Kidney glomerular epithelial cell (primary cell): Measurements from ENCODE around the gene RGS3.
A peak's percentile ranks its signal among the peaks of the same experiment; 100 is the strongest.

Experiments used
- DNase-seq: peaks from one replicate; lab custom pipeline; 2025; lab: John Stamatoyannopoulos, UW

RGS3 gene

DNA sequence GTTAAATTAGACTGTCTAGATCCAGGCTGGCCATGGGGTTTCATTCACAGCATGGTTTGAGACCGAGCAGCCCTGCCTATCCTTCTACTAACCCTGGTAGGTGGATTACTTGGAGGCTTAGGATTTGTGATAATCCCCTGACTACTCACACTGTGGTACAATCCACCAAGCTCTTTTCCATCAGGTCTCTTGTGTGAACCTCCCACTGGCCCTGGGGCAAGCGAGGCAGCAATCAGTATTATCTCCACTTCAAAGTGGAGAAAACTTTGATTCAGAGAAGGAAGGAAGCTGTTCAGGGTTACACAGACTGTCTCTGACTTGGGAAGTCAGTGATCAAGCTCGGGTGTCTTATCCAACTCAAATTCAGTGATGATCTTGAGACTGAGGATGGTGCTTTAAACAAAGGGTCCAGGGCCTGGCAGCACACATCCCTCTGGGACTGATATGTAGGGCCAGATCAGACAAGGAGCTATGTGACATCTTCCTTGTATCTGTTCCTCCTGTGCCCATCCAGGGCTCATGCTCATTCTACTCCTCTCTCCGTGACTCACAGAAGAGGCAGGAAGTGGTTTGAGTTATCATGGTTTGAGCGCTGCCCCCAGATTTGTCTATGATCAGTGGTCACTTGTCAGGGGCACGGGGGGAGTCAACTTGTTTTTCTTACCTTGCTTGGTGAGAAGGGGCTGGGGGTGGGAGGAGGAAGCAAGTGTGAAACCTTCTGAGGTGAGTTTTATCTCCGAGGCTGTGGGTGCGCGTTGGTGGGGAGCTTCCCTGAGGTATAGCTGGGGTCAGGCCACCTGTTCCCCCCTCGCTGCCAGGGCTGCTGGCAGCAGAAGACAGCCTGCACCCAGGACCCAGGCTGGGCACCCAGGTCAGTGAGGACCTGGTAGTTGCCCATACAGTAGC, 48.6 kb downstream of the RGS3 start:
- DNase-seq = peak; percentile 49

DNA sequence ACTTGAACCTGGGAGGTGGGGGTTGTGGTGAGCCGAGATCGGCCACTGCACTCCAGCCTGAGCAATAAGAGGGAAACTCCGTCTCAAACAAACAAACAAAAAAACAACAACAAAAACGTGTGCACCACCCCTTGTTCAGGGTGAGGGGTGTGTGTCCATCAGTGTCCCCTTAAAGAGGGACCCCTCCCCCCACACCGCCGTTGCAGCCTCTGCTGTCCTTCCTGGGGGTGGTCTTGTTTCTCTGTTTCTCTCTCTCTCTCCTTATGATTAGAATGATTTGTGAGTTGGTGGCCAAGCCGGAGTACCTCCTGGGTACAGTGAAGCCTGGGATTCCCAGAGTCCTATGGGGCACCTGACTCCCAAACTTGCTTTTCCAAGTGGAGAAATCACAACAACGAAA, 49.6 kb downstream of the RGS3 start:
- no peak for DNase-seq

DNA sequence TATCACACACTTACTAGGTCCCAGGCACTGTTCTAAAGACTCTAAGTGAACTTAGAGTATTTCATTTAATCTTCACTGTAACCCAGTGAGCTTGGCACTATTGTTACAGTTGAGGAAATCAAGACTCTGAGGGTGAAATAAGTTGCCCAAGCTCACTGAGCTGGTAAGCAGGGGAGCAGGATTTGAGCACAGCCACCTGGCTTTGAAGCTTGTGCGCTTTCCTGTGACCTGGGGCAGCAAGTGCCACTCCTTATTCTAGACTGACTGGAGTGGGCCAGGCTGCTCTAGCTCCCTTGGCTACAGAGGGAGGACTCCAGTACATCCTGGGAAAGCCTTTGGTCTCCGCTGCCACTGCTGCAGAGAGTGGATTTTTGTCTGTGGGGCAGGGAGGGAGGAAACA, 50.0 kb downstream of the RGS3 start:
- DNase-seq = no peak

DNA sequence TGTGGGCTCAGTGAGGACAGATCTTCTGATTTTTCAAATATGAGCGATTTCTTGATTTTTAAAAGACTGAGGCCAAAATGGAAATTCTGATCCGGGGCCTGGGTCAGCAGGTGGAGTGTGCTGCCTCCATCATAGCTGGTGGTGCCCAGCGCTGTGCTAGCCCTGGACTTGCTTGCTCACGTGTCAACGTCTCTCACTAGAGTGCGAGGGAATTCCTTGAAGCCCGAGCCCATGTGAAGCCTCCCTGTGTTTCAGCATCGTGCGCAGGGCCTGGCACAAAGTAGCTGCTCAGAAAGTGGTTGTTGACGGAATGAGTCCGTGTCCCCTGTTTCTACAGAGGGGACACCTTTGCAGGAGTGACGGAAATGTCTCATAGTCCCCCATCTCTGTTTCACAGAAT, 50.5 kb downstream of the RGS3 start:
- DNase-seq = no peak

DNA sequence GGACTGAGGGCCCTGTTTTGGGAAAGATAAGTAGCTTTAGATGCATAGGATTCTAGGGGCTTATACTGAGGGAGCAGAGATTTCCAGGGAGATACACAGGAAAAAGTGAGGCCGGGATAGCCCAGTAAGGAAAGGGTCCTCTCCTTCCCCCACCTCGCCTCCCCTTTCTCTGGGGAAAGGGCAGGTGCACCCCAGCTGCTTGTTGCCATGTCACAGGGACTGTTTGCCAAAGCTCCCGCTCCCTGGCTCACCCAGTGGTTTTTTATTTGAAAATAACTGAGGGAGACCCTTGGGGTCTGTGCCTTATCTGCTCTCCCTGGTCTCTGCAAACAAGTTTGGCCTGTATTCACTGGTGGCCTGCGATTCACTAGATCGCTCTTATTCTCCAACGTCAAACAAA, 51.2 kb downstream of the RGS3 start:
- no peak for DNase-seq

DNA sequence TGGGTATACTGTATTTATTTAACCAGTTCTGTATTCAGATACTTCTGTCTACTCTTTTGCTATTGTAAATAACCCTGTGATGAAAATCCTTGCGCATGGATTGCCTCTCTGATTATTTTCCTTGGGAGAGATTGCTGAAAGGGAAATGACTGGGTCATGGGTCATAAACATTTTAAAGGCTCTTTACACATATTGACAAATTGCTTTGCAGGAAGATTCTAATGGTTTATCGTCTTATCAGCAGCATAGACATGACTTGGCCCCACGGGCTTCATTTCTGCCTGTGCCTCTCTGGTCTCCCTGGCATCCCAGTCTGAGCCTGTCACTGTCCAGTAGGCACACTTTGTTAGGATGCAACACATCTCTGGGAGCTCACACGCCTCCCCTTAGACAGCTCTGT, 52.3 kb downstream of the RGS3 start:
- no peak for DNase-seq

DNA sequence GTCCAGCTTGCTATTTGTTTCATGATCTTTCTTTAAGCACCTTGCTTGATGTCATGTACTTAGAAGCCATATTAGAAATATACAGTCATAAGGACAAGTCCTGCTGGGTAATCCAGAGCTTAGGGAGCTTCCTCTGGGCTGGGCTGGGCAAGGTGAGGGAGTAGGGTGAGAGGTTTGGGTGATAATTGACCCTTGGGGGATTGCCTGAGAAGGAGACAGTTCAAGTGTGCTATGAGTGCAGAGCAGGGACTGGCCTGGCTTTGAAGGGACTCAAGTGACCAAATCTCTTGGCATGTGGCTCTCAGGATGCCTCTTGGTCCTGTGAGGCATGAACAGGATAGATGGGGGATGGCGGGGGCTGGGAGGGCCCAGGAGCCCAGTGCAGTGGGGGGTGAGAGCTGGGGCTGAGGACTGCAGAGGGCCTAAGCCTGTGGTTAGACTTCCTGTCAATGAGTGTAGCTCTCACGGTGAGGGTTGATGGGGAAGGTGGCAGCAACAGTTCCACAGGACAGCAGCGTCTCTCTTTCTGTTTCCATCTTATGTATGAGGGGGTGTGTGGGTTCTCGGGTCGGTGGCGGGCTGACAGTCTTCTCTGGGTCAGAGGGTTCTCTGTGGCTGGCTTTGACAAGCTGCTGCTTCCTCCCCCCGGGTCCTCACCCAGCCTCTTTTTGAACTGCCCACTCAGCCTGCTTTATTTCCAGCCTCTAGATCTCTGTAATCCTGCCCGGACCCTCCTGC, 53.5 kb downstream of the RGS3 start:
- no peak for DNase-seq

DNA sequence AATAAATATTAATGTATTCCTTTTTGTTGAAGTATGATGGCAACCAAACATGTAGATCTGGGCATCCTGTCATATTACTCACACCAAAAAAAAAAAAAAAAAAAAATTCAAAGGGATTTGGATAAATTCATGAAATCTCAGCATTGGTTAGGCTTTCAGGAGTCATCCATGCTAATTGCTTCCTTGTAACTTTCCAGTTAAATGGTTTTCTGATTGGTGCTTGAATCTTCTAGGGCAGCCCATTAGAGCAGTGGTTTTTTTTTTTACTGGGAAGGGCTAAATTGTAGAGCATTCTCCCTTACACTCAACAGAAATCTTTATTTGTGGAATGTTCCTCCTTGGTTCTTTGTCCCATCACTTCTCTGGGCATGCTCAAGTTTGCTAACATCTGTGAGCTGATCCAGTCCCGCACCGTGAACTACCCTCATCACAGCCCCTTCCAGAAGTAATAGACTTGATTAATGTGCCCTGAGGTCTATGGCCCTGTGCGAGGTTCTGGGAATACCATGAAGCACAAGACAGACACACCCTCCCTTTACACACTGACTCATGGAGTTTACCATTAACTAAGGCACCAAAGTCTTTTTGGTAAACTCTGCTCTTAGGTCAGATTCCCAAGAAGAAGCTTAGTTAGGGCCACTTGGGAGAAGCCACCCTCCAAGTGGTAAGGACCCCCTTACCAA, 56.0 kb downstream of the RGS3 start:
- peak; percentile 90 for DNase-seq

DNA sequence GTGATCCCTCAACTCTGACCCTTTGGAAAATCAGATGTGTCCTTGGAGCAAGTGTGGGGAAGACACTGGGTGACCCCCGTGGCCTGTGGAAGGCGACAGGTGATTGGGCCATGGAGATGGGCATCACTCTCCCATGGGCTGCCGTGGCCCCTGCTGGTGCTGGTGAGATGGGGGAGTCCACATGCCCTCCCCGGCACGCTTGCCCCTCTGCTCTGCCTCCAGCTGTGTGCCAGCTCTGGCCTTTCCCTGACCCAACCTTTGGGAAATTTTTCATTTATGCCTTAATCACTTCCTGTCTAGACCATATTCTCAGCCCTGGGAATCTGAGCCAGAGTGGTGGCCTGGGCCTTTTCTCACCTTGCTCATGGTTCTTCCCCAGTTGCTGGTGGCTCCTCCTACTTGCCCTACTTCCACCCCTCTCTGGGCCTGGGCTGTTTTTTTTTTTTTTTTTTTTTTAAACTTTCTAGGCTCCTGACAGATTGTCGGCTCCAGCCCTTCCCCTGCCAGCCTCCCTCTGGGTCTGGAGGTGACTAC, 56.6 kb downstream of the RGS3 start:
- DNase-seq = peak; percentile 74

DNA sequence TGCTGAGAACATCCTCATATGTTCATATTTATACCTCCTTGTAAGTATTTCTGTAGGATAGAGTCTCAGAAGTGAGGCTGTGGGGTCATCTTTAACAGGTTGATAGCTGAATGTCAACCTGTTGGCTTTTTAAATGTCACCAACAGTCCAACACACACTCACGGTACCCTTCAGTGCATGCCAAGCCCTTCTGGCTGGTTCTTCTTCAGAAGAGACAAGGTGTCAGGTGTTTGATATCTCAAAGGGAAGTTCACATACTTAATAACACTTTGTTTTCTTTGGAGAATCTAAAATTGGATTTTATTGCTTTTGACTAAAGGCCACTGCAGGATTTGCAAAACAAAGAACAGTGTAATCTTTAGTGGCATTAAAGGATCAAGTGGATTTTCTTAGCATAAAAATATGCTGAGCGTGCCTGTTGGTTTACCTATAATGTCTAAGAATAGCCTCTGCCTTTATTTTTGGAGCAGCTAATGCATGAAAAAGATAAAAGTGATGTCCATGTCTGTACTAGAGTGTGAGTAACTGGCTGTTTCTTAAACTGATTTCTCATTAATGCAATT, 58.2 kb downstream of the RGS3 start:
- DNase-seq = no peak

DNA sequence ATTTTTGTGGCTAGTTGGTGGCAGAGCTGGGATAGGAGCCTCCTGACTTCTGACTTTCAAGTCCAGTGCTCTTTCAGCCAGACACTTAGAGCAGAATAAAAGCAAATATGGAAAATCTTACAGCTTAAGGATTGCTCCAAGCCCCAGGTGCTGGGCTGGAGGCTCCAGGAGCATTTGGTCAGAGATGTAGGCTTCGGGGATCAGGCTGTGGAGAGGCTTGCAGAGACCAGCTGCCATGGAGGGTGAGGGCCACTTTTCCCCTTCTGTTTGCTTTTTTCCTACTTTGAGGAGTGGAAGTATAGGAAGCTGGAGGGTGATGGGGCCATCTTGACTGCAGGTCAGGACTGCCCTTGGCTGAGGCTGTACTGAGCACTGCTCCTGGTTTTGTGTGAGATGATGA, 58.9 kb downstream of the RGS3 start:
- no peak for DNase-seq

DNA sequence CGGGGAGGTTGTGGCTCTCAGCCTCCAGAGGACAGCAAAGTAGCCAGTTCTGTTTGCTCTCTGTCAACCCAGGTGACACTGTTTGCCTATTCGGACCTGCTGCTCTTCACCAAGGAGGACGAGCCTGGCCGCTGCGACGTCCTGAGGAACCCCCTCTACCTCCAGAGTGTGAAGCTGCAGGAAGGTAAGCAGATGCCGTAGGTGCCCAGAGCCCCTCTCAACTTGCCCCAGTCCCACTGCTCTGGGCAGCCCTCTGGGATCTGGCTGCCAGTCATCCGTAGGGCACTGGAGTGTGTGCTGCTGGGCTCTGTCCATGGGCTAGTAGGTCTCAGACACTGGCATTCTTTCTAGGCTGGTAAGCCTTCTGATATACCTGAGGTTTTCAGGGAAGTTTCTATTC, 59.3 kb downstream of the RGS3 start:
- no peak for DNase-seq

DNA sequence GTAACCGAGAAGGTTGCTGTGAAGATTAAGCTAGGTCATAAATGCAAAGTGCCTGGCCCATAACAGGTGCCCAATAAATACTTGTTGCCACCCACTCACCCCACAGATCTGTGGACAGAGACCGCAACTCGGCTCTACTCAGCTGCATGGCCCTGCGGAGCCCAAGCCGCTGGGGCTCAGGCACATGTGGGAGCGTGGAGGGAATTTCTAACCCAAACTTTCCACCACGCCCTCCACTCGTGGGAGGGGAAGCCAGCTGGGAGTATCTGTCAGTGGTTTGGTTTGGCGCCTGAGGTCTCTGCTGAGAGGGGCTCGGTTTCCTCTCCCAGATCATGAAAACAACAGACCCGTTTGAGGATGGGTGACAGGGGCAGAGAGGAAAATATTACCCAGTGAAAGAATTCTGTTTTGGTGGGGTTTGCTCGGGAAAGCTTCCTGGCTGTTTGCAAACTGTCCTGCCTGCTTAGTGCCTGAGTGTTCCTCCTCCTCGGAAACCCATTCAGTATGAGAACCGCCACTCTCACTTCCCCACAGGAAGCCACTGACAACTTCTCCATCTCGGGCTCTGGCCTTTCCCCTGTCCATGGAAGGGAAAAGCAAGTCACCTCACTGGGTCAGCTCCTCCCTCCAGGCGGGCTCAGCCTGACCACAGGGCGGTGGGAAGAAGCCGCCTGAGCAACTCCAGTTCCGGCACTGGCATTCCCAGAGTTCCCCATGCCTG, 60.1 kb downstream of the RGS3 start:
- DNase-seq = no peak

DNA sequence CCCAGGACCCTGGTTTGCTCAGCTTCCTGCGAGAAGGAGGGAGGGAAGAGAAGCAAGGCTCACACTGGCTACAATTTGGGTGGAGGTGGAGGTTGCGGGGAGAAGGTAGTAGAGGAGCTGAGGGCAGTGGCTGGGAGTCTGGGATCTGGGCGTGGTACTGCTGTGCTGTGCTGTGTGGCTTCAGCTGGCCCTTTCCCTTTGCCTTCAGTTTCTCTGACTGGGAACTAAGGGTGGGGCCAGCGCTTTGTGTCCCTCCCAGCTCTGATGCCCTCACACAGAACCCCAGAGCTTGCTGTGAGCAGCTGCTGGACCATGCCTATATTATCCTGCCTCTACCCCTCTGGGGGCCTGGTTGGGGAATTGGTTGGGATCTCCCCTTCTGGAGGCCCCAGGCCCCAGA, 60.9 kb downstream of the RGS3 start:
- DNase-seq = no peak

DNA sequence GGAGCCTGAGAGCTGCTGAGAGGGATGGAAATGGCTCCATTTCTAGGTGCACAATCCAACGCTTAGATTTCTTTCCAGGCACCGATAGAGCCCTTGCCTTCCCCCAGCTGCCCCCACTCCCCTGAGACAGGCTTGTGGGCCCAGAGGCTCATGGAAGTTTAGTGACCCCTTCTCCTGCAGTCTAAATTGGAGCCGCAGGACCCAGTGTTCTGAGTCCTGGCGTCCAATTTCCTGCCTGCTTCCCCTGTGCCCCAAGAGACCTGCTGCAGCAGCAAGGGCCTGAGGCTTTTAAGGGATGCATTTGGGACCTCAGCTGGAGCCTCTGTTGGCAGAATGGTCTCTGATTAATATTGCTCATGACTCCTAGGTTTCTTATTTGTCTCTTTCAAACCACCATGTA, 61.7 kb downstream of the RGS3 start:
- DNase-seq = no peak

DNA sequence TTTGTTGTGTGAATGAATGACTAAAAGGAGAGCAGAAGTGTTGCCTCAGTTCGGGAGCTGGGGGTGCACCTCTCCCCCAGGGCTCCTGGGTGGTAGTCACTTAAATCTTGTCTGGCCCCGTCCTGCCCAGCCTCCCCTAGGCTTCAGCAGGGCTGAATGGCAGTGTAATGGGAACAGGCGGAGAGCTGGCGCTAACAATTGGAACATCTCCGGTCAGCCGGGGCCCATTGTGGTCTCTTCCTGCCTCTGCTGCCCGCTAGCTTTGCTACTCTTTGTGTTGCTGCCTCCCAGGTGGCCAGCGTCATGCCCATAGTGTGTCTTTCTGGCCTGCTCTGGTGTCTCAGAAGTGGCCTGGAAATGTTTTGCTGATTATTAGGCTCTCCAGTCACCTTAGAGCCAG, 62.3 kb downstream of the RGS3 start:
- DNase-seq = no peak

DNA sequence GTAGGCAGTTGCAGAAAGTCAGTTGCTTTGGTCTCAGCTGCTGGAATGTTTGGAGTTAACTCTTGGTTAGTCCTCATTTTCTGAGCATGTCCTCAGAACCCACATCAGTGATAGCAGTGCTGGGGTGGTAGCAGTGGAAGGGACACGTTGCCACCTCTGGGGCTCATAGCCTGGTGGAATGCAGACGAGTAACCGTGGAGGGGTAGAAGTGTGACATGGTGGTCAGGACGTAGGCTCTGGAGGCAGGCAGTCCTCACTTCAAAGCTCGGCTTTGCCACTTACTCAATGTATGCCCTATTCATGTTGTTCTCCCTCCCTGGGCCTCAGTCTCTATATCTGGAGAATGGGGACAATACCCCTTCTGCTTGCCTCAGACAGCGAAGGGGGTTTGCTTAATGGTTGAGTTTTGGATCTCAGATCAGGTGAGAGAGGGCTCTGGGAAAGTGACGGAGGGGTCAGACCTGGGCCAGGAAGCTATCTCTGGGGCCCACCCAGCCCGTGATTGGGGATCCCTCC, 62.8 kb downstream of the RGS3 start:
- DNase-seq = no peak

DNA sequence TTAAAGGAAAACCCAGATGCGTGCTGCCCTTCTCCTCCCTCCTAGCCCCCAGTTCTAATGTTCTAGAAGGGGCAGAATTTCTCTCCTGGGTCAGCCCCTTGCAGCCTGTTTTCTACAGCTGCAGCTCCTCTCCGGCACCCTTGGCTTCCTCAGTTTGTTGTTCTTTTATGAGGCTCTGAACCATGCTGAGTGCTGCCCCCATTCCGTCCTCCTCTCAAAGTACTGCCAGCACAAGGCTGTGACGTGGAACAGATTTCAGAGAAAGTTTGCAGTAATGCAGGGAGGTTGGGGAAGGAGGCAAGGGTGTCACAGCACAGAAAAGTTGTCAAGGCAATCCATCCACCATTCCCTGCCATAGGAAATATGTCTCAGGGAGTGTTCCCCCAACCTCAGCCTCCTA, 63.3 kb downstream of the RGS3 start:
- DNase-seq = no peak

DNA sequence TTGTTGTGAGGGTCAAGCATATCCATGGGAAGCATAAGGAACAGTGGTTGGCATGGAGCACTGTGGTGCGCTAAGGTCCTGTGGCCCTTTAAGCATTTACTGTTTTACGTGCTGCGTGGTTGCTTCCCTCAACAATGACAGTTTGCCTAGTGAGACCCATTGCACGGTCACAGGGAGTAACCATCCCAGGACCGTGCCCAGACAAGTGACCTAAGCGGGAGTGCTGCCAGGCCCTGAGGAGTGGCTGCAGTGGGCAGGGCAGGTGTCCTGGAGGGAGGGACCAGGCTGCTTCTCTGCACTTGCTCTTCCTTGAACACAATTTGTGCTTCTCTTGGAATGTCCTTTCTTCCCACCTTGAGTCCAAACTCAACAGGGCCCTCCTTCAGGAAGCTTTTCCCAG, 64.6 kb downstream of the RGS3 start:
- no peak for DNase-seq

DNA sequence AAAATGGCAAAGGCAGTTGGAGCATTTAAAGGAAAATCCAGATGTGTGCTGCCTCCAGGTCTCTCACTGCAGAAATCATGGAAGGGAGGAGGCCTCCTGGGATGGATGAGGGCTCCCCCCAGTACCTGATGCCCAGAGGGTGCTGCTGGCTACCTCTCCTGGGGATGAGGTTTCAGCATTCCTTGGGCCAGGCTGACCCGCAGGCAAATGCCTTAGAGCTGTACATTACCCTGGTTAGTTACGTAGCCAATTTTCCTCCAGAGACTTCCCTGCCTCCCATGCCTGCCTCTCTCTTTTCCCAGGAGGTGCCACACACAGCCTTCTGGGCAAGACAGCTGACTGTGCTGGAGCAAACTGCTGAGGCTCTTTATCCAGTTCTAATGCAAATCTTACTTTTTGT, 65.3 kb downstream of the RGS3 start:
- no peak for DNase-seq

DNA sequence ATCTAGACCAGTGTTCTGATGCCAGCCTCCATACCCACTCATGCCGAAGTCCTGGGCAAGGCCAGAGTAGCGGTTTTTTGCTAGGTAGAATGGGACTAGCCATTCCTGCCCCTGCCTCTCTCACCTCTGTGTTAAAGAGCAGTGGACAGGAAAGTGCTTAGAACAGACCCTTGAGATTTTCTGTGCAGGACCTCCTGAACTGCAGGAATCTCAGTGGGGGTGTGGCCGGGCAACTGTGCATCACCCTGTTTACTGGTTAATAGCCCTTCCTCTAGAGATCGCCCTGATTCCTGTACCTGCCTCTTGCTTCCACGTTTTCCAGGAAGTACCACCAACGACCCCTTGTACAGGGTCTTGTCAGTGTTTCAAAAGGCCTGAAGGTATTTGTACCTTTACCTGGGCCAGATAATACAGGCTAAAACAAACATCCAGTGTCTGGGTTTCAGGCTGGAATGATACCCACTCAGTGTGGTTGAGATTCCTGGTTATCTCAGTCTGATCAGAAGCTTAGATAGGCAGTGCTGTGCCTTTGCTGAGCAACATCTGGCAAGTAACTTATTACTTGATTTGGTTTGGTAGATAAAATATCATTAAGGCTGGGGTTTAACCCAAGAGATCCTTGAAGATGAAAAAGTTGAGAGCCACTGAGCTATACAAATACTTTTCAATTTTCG, 65.9 kb downstream of the RGS3 start:
- DNase-seq = no peak
